Transverse colon (tissue), 4 donors: ENCODE measurements around the gene PDE8B. TPM values are rescaled to one million over a fixed set of nuclear protein-coding genes. Genes with fewer than 3 reads are reported as not detected.

Source experiments
- DNase-seq: peaks from one replicate; pipeline ENCODE4 v3.0.0-alpha.2; 2019
- H3K27ac ChIP-seq, 4 donors: fragments of 200-600 bp; sonication (generic); 2 replicates each; pipeline ENCODE4 v1.5.1; 2016 to 2018; ENCODE audit warnings: inconsistent platforms in 4 of 4
- H3K27me3 ChIP-seq: fragments of 200-600 bp; sonication (generic); 2 replicates; pipeline ENCODE4 v1.5.1; 2017; ENCODE audit warnings: inconsistent platforms
- H3K36me3 ChIP-seq, 4 donors: fragments of 200-600 bp; sonication (generic); 2 replicates each; pipeline ENCODE4 v1.5.1; 2017 to 2019; ENCODE audit warnings: inconsistent platforms in 4 of 4
- H3K4me1 ChIP-seq, 4 donors: fragments of 200-600 bp; sonication (generic); 2 replicates each; pipeline ENCODE4 v1.5.1; 2017 to 2020; ENCODE audit warnings: inconsistent platforms in 4 of 4
- H3K4me3 ChIP-seq, 4 donors: fragments of 200-600 bp; sonication (generic); 1 replicate in 1 of 4; 2 replicates in 3 of 4; pipeline versions ENCODE4 v1.5.1 to v1.6.1; 2017 to 2019; ENCODE audit warnings: inconsistent platforms in 4 of 4
- H3K9me3 ChIP-seq, 2 donors: fragments of 200-600 bp; sonication (generic); 2 replicates each; pipeline ENCODE4 v1.5.1; 2017 to 2019; ENCODE audit warnings: inconsistent platforms in 2 of 2
- EP300 ChIP-seq: sonication (generic); formaldehyde crosslinking; IDR thresholded peaks from one replicate; pipeline ENCODE4 v1.6.1; 2017; ENCODE audit warnings: antibody characterized with exemption, low read depth
- POLR2A ChIP-seq: fragments of 450-650 bp; IDR thresholded peaks from one replicate; pipeline ENCODE4 v1.6.1; 2016; ENCODE audit warnings: antibody characterized with exemption, mild to moderate bottlenecking, moderate library complexity
- POLR2AphosphoS5 ChIP-seq, 3 donors: sonication (generic); formaldehyde crosslinking; IDR thresholded peaks; one replicate each; pipeline ENCODE4 v1.6.1; 2016; ENCODE audit warnings: antibody characterized with exemption in 3 of 3
- WGBS, 2 donors: methylation state at CpG; one replicate each; pipeline ENCODE4 v1.1.5; 2018; ENCODE audit warnings: low coverage in 1 of 2; 5-methylcytosine and 5-hydroxymethylcytosine counted together
- in situ Hi-C, 4 donors: fragments of 200-750 bp; cut with MboI; loops; one replicate each; pipeline versions ENCODE4 v1.15.0 to v1.15.1; 2017; ENCODE audit warnings: low sequenced_read_pairs in 3 of 4, low pct_ligation_motif_present in 1 of 4, low pct_unique_long_range_greater_than_20kb in 1 of 4
- intact Hi-C: fragments of 100-400 bp; cut with DNase I; formaldehyde crosslinking; loops from one replicate; pipeline ENCODE4 v1.15.1; 2023; ENCODE audit warnings: low total_unique reads
- total RNA-seq, 4 donors: library from RNA; depleted of rRNA; stranded (reverse); fragments of >200 nt; gene quantifications; one replicate each; pipeline ENCODE4 v1.1.0, GENCODE V29; 2016
- TF ChIP-seq, protein P1 (sequence below), 5 experiments: fragments of 200-600 bp in 3 of 5; fragments of 450-650 bp in 2 of 5; sonication (generic) in 3 of 5; IDR thresholded peaks; 1 replicate in 2 of 5; 2 replicates in 3 of 5; pipeline ENCODE4 v1.5.1; 2016 to 2017; ENCODE audit warnings: antibody characterized with exemption in 5 of 5, inconsistent platforms in 3 of 5, mild to moderate bottlenecking in 2 of 5, moderate library complexity in 1 of 5

Gene PDE8B
- total RNA-seq, 4 donors from 2014 or later: 0.40 to 22.4 (median 1.2) TPM

DNA sequence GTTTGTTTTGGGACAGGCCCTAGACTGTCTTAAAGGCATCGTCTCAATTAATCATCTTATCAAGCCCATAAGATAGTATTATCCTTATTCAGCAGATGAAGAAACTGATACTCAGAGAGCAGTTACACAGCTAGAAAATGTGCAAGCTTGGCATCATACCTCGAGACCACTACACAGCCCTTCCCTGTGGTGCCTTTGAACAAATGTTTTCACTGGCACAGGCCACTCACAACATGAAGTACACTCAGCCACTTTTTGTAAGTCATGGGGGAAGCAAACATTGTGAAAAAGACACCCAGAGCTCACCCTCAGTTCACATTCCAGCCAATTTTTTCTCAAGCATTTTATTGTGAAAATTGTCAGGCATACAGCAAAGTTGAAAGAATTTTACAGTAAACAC lies 159.1 kb downstream of the PDE8B start:
- WGBS, 2 donors: 61% methylated on average over 2 of the region's 2 CpGs
- TF ChIP-seq, protein P1, sequence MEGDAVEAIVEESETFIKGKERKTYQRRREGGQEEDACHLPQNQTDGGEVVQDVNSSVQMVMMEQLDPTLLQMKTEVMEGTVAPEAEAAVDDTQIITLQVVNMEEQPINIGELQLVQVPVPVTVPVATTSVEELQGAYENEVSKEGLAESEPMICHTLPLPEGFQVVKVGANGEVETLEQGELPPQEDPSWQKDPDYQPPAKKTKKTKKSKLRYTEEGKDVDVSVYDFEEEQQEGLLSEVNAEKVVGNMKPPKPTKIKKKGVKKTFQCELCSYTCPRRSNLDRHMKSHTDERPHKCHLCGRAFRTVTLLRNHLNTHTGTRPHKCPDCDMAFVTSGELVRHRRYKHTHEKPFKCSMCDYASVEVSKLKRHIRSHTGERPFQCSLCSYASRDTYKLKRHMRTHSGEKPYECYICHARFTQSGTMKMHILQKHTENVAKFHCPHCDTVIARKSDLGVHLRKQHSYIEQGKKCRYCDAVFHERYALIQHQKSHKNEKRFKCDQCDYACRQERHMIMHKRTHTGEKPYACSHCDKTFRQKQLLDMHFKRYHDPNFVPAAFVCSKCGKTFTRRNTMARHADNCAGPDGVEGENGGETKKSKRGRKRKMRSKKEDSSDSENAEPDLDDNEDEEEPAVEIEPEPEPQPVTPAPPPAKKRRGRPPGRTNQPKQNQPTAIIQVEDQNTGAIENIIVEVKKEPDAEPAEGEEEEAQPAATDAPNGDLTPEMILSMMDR (IDR thresholded peaks at IDR 0.05): no peak
- TF ChIP-seq POLR2AphosphoS5 (IDR thresholded peaks at IDR 0.05): no peak
- TF ChIP-seq EP300: no peak
- TF ChIP-seq POLR2A: no peak
- in situ Hi-C loops: no loop called here
- Histone ChIP-seq H3K4me3 (no peak overlapping the region), H3K27me3 (no peaks in the 10 kb centered on the region), H3K27ac (no peak overlapping the region), H3K9me3 (no peaks in the 10 kb centered on the region), H3K36me3 (no peaks in the 10 kb centered on the region), H3K4me1 (no peaks in the 10 kb centered on the region)
- intact Hi-C loops: no loop called here
- no peak for DNase-seq

DNA sequence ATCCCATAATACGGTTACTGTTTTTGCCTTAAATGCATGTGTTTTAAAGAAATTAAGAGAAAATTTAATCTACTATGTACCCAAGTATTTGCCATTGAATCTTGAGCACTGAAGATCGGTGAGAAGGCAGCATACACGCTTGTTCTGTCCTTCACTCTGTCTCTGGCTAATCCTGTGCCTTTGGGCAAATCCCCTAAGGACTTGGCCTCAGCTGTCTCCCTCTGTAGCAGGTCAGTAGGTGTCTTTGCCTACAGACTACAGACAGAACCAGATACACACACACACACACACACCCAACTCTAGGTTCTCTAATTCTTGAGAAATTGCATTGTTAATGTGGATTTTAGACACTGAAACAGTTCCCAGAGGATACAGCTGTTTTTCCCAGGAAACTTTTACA lies 164.2 kb downstream of the PDE8B start:
- Histone ChIP-seq H3K27me3 (no peaks in the 10 kb centered on the region), H3K36me3 (no peaks in the 10 kb centered on the region), H3K9me3 (no peaks in the 10 kb centered on the region), H3K4me3 (no peak overlapping the region), H3K27ac (no peak overlapping the region), H3K4me1 (no peaks in the 10 kb centered on the region)
- TF ChIP-seq, protein P1 (IDR thresholded peaks at IDR 0.05): no peak
- TF ChIP-seq POLR2A (no peak), POLR2AphosphoS5 (IDR thresholded peaks at IDR 0.05) (no peak), EP300 (no peak)
- 87 to 96% methylated on average over 3 of the region's 3 CpGs for WGBS, 2 donors
- no peak for DNase-seq
- intact Hi-C loops: no loop called here
- in situ Hi-C loops: no loop called here

DNA sequence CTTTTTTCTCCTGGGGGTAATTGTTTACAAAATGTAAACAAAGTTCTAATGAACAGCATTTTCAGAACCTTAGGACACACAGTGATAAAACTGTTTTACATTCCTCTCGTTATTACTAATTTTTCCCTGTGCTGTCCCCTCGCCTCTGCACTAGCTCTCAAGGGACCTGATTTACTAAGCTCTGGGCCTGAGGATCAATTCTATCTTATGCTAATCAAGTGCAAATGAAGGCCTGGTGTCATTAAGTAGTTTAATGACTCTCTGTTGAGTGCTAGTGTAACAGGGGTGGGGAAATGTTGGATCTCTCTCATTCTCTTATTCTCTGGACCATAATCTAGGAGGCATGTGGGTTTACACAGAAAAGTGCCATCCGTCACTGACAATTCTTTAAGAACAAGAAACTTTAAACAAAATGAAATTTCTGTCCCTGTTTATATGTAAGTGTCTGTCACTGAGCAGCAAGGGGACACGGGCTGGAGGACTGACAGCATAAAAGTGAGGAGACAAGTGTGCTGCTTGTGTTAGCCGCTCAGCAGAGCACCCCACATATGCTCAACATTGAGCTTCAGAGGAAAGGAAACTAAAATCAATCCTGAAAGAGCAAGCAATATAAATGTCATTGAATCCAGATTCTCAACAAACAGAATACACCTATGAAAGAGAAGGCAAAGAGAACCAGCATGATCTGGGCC lies 166.3 kb downstream of the PDE8B start:
- no peak overlapping the region for H3K4me3 ChIP-seq
- H3K4me1 ChIP-seq: no peaks in the 10 kb centered on the region
- no peaks in the 10 kb centered on the region for H3K9me3 ChIP-seq
- no peak overlapping the region for H3K27ac ChIP-seq
- WGBS, 2 donors: 67 to 89% methylated on average over 5 of the region's 5 CpGs
- TF ChIP-seq EP300 (no peak), POLR2A (no peak), POLR2AphosphoS5 (IDR thresholded peaks at IDR 0.05) (no peak)
- TF ChIP-seq, protein P1 (IDR thresholded peaks at IDR 0.05): no peak
- intact Hi-C loops (no loop called here), in situ Hi-C loops (no loop called here)
- DNase-seq: no peak
- no peaks in the 10 kb centered on the region for H3K27me3 ChIP-seq
- no peaks in the 10 kb centered on the region for H3K36me3 ChIP-seq

DNA sequence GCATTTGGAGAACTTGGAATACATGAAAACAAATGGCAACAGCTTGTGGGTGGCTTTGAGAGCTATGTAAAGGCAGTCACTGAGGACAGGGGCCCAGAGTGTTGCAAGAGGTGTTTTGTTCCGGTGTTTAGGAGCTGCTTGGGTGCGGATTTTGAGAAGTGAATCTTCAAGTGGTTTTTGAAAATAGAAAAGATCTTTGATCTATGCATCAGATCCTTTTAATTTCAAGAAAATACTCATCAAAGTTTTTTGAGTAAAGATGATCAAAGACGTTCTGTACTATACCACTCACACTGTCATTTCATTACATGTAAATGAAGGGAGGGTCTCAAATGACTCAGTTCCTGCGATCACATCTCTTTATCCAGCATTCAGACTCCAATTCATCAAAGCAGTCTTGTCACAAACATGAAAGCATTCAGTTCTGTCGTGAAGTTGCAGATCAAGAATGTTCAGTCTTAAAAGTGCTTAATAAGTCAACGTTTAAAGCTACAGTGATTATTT lies 169.1 kb downstream of the PDE8B start:
- TF ChIP-seq POLR2AphosphoS5 (IDR thresholded peaks at IDR 0.05) (no peak), EP300 (no peak), POLR2A (no peak)
- TF ChIP-seq, protein P1 (IDR thresholded peaks at IDR 0.05): no peak
- intact Hi-C loops (no loop called here), in situ Hi-C loops (no loop called here)
- H3K9me3 ChIP-seq: no peaks in the 10 kb centered on the region
- H3K27me3 ChIP-seq: no peaks in the 10 kb centered on the region
- 47 to 60% methylated on average over 6 of the region's 6 CpGs for WGBS, 2 donors
- H3K4me1 ChIP-seq: no peaks in the 10 kb centered on the region
- no peak overlapping the region for H3K4me3 ChIP-seq
- no peak for DNase-seq
- no peaks in the 10 kb centered on the region for H3K36me3 ChIP-seq
- H3K27ac ChIP-seq: no peak overlapping the region
